Fibroblast of villous mesenchyme (primary cell): ENCODE measurements around the gene MAP2K7. TPM values are rescaled to one million over a fixed set of nuclear protein-coding genes. Genes with fewer than 3 reads are reported as not detected.
A peak's percentile ranks its signal among the peaks of the same experiment; 100 is the strongest.
"Not testable (repeated sequence)": the region's sequence is repeated elsewhere in the genome, so short reads cannot be mapped to it uniquely, and the experiment has no call there.

Experiments used
- DNase-seq: peaks from one replicate; pipeline ENCODE4 v3.0.0-alpha.2; 2010; ENCODE audit warnings: low read depth
- H3K4me3 ChIP-seq: 2 replicates; pipeline ENCODE4 v1.5.1; 2011; ENCODE audit warnings: low read depth, mild to moderate bottlenecking, low read length
- CTCF ChIP-seq: IDR thresholded peaks from 2 replicates; pipeline ENCODE4 v1.5.1; 2012; ENCODE audit warnings: low read depth, mild to moderate bottlenecking, low read length; ENCODE audit not compliant: insufficient read depth
- total RNA-seq: library from RNA; depleted of rRNA; stranded (reverse); fragments of >200 nt; gene quantifications from 2 replicates; pipeline ENCODE4 v1.2.3, GENCODE V29; 2012

MAP2K7 gene
- total RNA-seq, 1 donor, result 12.1 TPM

GRCh38 chr19:7928741-7929701 is 25.3 kb downstream of the MAP2K7 start:
- peak overlapping the region; percentile 27 for H3K4me3 ChIP-seq
- peak; percentile 93 for DNase-seq
- TF ChIP-seq CTCF, result peak; percentile 57

- not testable (repeated sequence) for DNase-seq, H3K4me3 ChIP-seq
Observed at GRCh38 chr19:7930030-7930429, 26.4 kb downstream of the MAP2K7 start.

GRCh38 chr19:7930765-7931164 is 27.1 kb downstream of the MAP2K7 start:
- TF ChIP-seq CTCF, result no peak
- DNase-seq, result no peak
- H3K4me3 ChIP-seq, result no peak overlapping the region

GRCh38 chr19:7931221-7932061 is 27.8 kb downstream of the MAP2K7 start:
- no peak overlapping the region for H3K4me3 ChIP-seq
- no peak for TF ChIP-seq CTCF
- DNase-seq, result no peak

- no peak for TF ChIP-seq CTCF
- DNase-seq, result no peak
- no peak overlapping the region for H3K4me3 ChIP-seq
Observed at GRCh38 chr19:7932276-7932929, 28.7 kb downstream of the MAP2K7 start.

GRCh38 chr19:7932930-7933300 is 29.2 kb downstream of the MAP2K7 start:
- TF ChIP-seq CTCF, result no peak
- DNase-seq, result no peak
- H3K4me3 ChIP-seq, result no peak overlapping the region

GRCh38 chr19:7933411-7933810 is 29.7 kb downstream of the MAP2K7 start:
- peak; percentile 31 for TF ChIP-seq CTCF
- no peak for DNase-seq

More at GRCh38 chr19:7933411-7933810, 29.7 kb downstream of the MAP2K7 start:
- H3K4me3 ChIP-seq, result no peak overlapping the region
